KMS-11 (cell line): ENCODE results near the gene NUP50.

Experiments used
- H2AFZ ChIP-seq: fragments of 200-600 bp; sonication (generic); 2 replicates; pipeline ENCODE4 v1.6.1; 2016; ENCODE audit warnings: antibody characterized with exemption, mixed run types, low read depth
- H3K27ac ChIP-seq: fragments of 200-600 bp; sonication (generic); 2 replicates; pipeline ENCODE4 v1.6.1; 2016; ENCODE audit warnings: mild to moderate bottlenecking, mixed run types
- H3K27me3 ChIP-seq: fragments of 200-600 bp; sonication (generic); 2 replicates; pipeline ENCODE4 v1.6.1; 2017; ENCODE audit warnings: mild to moderate bottlenecking, low read depth, mixed run types, moderate library complexity; ENCODE audit not compliant: insufficient read depth
- H3K36me3 ChIP-seq: fragments of 200-600 bp; sonication (generic); 2 replicates; pipeline ENCODE4 v1.6.1; 2017; ENCODE audit warnings: mild to moderate bottlenecking, mixed run types; ENCODE audit not compliant: insufficient read depth
- H3K4me1 ChIP-seq: fragments of 200-600 bp; sonication (generic); 2 replicates; pipeline ENCODE4 v1.6.1; 2016; ENCODE audit warnings: mild to moderate bottlenecking, low read depth, mixed run types; ENCODE audit not compliant: poor library complexity, severe bottlenecking
- H3K4me2 ChIP-seq: fragments of 200-600 bp; sonication (generic); 2 replicates; pipeline ENCODE4 v1.7.0; 2016; ENCODE audit warnings: mild to moderate bottlenecking, mixed run types
- H3K4me3 ChIP-seq: fragments of 200-600 bp; sonication (generic); IDR thresholded peaks from 2 replicates; pipeline ENCODE4 v1.6.1; 2017; ENCODE audit warnings: low read depth, low read length, mixed read lengths; ENCODE audit not compliant: insufficient read depth
- H3K79me2 ChIP-seq: fragments of 200-600 bp; sonication (generic); 2 replicates; pipeline ENCODE4 v1.6.1; 2016; ENCODE audit warnings: low read depth, mixed run types; ENCODE audit not compliant: insufficient read depth
- H3K9ac ChIP-seq: fragments of 200-600 bp; sonication (generic); 2 replicates; pipeline ENCODE4 v1.6.1; 2016; ENCODE audit warnings: mild to moderate bottlenecking, mixed run types
- H4K20me1 ChIP-seq: fragments of 200-600 bp; sonication (generic); 2 replicates; pipeline ENCODE4 v1.6.1; 2016; ENCODE audit warnings: mild to moderate bottlenecking, mixed run types; ENCODE audit not compliant: insufficient read depth
- TF ChIP-seq, protein P1 (sequence below): fragments of 200-600 bp; sonication (generic); conservative IDR thresholded peaks from 2 replicates; pipeline ENCODE4 v1.6.1; 2017; ENCODE audit warnings: low read depth, mild to moderate bottlenecking, antibody characterized with exemption, low read length, moderate library complexity, mixed read lengths

NUP50 gene

GRCh38 chr22:45229181-45229580, 65.5 kb downstream of the NUP50 start:
- Histone ChIP-seq H3K27ac (no peak overlapping the region), H3K4me3 (no peak overlapping the region), H3K4me1 (no peaks in the 10 kb centered on the region), H3K27me3 (no peaks in the 10 kb centered on the region), H4K20me1 (no peaks in the 10 kb centered on the region), H3K9ac (no peak overlapping the region), H3K79me2 (no peaks in the 10 kb centered on the region), H2AFZ (no peak overlapping the region), H3K4me2 (no peak overlapping the region), H3K36me3 (no peaks in the 10 kb centered on the region)
- TF ChIP-seq, protein P1, sequence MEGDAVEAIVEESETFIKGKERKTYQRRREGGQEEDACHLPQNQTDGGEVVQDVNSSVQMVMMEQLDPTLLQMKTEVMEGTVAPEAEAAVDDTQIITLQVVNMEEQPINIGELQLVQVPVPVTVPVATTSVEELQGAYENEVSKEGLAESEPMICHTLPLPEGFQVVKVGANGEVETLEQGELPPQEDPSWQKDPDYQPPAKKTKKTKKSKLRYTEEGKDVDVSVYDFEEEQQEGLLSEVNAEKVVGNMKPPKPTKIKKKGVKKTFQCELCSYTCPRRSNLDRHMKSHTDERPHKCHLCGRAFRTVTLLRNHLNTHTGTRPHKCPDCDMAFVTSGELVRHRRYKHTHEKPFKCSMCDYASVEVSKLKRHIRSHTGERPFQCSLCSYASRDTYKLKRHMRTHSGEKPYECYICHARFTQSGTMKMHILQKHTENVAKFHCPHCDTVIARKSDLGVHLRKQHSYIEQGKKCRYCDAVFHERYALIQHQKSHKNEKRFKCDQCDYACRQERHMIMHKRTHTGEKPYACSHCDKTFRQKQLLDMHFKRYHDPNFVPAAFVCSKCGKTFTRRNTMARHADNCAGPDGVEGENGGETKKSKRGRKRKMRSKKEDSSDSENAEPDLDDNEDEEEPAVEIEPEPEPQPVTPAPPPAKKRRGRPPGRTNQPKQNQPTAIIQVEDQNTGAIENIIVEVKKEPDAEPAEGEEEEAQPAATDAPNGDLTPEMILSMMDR, result no peak

- no peak overlapping the region for H3K27ac ChIP-seq
- H4K20me1 ChIP-seq, result no peaks in the 10 kb centered on the region
- H3K4me2 ChIP-seq, result no peak overlapping the region
- H3K4me3 ChIP-seq, result no peak overlapping the region
- TF ChIP-seq, protein P1, result no peak
- H3K4me1 ChIP-seq, result peaks cover 9% of the 10 kb centered on the region
- H3K79me2 ChIP-seq, result no peaks in the 10 kb centered on the region
- no peak overlapping the region for H3K9ac ChIP-seq
- no peak overlapping the region for H2AFZ ChIP-seq
- H3K27me3 ChIP-seq, result no peaks in the 10 kb centered on the region
- H3K36me3 ChIP-seq, result no peaks in the 10 kb centered on the region
Observed at GRCh38 chr22:45230026-45230721, 66.4 kb downstream of the NUP50 start.

GRCh38 chr22:45231293-45231692, 67.6 kb downstream of the NUP50 start:
- Histone ChIP-seq H3K9ac (no peak overlapping the region), H3K36me3 (no peaks in the 10 kb centered on the region), H4K20me1 (no peaks in the 10 kb centered on the region), H3K79me2 (no peaks in the 10 kb centered on the region), H3K27me3 (no peaks in the 10 kb centered on the region), H3K27ac (no peak overlapping the region), H3K4me3 (no peak overlapping the region), H3K4me1 (peaks cover 20% of the 10 kb centered on the region), H3K4me2 (no peak overlapping the region), H2AFZ (no peak overlapping the region)
- TF ChIP-seq, protein P1, result no peak

DNA sequence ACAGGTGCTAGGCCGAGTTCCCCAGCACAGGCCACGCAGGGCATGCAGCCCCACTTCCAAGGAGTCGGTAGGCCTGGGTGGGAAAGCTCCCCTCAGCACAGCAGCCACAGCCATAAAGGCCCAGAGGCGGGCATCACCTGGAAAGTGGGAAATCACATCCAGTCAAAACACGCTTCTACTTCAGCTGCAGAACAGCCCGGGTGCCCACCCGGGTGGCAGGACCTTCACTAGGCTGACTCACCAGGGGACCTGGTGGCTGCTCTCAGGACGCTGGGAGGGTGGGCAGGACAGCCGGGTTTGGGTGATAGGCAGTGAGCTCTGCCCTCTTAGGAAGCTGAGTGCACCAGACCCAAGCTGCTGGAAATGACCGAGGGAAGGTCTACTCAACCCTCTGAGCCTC, 69.7 kb downstream of the NUP50 start:
- TF ChIP-seq, protein P1, result no peak
- H3K27me3 ChIP-seq, result no peaks in the 10 kb centered on the region
- H4K20me1 ChIP-seq, result no peaks in the 10 kb centered on the region
- no peak overlapping the region for H3K4me2 ChIP-seq
- H3K27ac ChIP-seq, result no peak overlapping the region
- peaks cover 26% of the 10 kb centered on the region for H3K4me1 ChIP-seq
- no peaks in the 10 kb centered on the region for H3K79me2 ChIP-seq
- H3K36me3 ChIP-seq, result no peaks in the 10 kb centered on the region
- H3K9ac ChIP-seq, result no peak overlapping the region
- H2AFZ ChIP-seq, result no peak overlapping the region
- H3K4me3 ChIP-seq, result no peak overlapping the region
